ENCODE results near the gene SUGCT.
"Not testable (repeated sequence)": the region's sequence is repeated elsewhere in the genome, so short reads cannot be mapped to it uniquely, and the experiment has no call there.

Gene SUGCT

DNA sequence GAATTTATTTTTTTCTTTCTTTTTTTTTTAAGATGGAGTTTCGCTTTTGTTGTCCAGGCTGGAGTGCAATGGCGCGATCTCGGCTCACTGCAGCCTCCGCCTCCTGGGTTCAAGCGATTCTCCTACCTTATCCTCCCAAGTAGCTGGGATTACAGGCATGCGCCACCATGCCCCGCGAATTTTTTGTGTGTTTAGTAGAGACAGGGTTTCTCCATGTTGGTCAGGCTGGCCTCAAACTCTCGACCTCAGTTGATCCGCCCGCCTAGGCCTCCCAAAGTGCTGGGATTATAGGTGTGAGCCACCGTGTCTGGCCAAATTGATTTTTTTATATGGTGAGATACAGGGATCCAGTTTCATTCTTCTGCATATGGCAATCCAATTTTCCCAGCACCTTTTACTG is 5.1 kb downstream of the SUGCT start:
- not testable (repeated sequence) for DNase-seq (ENCODE audit: low spot score)

DNA sequence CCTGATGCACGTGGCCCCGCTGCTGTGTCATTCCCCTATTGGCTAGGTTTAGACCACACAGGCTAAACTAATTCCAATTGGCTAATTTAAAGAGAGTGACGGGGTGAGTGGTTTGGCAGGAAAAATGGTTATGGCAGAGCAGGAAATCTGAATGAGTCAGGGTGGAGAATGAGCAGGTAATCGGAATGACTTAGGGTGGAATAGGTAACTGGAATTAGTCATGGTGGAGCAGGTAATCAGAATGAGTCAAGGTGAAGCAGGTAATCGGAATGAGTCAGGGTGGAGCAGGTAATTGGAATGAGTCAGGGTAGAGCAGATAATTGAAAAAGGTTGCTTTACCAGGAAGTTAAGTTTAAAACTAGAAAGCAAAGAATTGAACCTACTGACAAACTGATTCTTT is 7.1 kb downstream of the SUGCT start:
- DNase-seq (ENCODE audit: low spot score) = peak; percentile 83

DNA sequence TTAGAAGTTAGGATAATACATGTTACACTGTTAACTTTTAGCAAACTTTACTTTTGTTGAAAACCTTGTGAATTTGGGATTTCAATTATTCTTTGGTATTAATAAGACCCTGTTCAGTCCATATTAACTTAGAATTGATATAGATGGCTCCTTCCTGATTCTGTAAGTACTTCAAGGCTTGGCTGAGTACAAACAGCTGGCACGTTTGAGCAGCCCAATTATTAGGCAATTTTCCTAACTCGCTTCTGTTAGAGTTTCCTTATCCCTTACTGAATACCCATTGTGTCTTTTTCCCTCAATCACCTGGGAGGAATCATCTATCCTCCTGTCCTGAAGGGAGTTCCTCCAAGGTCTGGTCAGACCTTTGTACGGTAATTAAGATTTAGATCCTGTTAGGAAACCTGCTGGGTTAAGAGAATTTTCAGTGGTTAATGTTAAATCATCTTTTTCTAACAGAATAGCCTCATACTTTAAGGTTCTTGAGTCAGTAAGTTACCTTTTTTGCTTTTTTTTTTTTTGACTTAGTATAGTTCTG is 10.9 kb downstream of the SUGCT start:
- DNase-seq (ENCODE audit: low spot score) = not testable (repeated sequence)

DNA sequence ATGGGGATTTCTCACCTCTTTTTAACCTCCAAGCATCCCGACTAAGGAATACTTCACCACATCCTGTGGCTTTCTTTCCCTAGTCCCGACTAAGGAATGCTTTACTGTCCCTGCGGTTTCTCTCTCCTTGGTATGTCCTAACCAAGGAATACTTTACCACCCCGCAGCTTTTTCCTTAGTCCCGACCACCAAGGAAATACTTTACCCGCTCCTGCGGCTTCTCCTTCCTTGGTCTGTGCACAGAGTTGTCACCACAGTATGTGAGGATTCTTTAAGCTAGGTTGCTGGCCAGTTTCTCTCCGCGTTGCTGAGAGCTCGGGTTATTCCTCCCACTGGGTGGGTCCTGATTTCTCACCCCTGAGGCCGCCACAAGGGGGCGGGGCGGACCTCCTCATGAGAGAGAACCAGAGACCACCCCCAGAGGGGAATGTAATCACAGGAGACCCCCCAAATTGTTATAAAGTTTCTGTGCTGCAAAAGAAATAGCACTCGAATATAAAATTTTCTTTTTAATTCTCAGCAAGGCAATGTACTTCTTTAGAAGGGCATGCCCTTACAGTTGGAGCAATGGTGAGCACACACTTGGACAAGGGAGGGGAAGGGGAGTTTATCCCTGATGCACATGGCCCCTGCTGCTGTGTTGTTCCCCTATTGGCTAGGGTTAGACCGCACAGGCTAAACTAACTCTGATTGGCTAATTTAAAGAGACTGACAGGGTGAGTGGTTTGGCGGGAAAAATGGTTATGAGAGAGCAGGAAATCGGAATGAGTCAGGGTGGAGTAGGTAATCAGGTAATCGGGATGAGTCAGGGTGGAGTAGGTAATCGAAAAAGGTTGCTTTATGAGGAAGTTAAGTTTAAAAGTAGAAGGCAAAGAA is 12.8 kb downstream of the SUGCT start:
- DNase-seq (ENCODE audit: low spot score) = no peak

DNA sequence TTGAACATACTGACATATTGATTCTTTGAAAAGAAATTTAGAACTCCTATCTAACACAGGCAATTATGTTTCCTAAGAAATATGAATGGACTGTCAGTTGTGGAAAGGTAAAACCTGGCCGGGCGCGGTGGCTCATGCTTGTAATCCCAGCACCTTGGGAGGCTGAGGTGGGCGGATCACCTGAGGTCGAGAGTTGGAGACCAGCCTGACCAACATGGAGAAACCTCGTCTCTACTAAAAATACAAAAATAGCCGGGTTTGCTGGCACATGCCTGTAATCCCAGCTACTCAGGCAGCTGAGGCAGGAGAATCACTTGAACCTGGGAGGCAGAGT is 13.4 kb downstream of the SUGCT start:
- not testable (repeated sequence) for DNase-seq (ENCODE audit: low spot score)

DNA sequence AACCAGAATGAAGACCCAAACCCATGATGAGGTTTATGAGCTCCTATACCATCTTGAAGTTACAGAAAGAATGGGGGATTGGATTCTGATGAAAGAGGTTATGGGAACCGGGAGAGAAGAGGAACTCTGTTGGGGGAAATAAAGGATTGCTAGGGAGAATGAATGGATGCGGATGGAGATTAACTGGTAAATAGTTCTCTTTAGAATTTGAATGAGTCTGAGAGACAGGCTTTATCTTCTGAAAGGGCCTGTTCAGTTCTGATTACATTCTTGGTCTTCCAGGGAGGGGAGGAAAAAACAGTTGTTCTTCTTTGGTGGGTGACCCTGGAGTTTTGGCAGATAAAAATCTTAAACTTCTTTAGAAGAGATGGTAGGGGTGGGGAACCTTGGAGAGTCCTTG is 13.9 kb downstream of the SUGCT start:
- no peak for DNase-seq (ENCODE audit: low spot score)

DNA sequence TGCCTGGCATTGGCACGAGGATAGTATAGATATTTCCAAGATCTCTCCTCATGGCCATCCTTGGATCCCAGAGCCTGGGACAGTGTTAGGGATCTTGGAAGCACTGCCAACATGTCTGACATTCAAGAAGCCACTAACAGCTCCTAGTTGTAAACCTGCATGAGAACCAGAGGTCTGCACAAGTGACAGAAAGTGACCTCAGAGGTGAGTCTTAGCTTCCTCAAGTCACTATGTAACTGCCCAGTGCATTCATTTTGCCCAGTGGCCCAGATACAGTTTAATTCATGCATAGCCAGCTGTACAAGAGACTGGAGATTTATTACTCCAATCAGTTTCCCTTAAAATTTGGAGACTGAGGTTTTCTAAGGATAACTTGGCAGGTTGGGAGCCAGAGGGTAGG is 16.7 kb downstream of the SUGCT start:
- peak; percentile 42 for DNase-seq (ENCODE audit: low spot score)

DNA sequence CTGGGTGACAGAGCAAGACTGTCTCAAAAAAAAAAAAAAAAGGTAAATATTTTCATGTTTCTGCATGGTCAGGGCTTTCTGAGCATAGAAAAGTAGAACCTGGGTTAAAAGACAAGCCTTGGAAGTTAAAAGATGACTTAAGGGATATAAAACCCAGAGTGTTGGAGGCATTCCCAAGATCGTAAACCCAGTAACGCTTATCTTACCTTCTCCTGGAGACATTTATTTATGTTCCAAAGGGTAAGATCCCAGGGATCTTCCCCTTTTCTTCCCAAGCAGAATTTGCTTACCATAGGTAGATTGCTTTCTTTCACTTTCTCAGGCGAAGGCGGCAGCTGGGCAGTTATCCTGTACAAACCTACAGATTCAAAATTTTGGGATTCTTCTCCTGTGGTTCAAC is 22.2 kb downstream of the SUGCT start:
- DNase-seq (ENCODE audit: low spot score) = no peak

DNA sequence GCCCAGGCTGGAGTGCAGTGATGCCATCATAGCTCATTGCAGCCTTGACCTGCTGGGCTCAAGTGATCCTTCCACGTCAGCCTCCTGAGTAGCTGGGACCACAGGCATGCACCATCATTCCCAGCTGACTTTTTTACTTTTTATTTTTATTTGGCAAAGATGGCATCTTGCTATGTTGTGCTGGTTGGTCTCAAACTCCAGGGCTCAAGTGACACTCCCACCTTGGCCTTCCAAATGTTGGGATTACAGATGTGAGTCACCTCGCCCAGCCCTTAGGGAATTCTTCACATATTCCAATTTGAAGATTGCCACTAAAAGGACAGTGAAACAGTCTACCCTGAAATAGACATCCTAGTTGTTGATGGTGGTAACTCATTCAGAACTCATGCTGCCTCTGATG is 27.7 kb downstream of the SUGCT start:
- no peak for DNase-seq (ENCODE audit: low spot score)

DNA sequence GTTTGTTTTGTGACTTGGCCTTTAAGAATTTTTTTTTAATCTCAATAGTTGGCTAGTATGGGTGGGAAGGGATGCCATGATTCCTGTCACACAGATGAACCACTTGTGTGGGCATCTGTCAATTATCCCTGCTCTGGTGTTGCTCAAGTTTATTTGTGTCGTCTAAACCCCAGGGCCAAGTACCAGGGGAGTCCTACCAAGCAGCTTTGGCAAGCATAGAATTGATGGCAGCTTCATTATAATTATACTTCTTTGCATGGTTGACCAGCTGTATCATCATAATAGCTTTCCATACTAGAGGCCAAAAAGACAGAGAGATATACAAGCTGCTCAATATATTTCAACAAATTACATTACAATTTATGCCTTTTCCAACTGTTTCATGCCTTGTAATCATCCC is 30.4 kb downstream of the SUGCT start:
- no peak for DNase-seq (ENCODE audit: low spot score)

DNA sequence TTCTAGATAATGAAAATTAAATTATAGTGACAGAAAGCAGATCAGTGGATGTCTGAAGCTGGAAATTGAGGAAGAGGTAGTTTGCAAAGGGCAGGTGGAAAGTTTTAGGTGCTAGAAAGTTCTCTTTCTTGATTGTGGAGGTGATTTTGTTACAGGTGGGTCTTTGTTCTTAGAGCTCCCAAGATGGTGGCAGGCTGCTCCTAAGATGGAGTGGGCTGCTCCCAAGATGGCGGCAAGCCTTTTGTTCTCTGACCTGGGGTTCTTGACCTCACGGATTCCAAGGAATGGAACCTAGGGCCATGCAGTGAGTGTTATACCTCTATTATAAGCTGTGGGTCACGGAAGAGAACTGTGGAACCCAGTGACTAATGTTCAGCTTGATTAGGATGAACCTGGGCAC is 32.5 kb downstream of the SUGCT start:
- no peak for DNase-seq (ENCODE audit: low spot score)

DNA sequence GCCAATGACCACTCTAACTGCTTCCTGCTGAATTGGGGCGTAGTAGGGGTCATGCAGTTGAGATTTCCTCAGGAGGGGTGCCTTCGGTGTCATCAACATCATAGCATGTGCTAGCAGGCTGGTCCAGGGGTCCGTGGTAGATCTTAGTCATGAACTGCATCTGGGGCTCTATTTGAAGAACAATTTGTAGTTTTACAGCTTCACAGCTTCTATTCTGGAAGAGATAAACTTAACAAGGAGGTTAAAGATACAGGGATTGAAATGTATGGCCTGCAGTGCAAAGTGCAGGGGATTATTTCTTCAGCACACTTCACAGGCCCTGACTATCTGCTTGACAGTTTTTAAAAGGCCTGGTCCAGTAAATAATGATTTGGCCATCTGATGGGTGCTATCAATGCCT is 33.5 kb downstream of the SUGCT start:
- DNase-seq (ENCODE audit: low spot score) = not testable (repeated sequence)

DNA sequence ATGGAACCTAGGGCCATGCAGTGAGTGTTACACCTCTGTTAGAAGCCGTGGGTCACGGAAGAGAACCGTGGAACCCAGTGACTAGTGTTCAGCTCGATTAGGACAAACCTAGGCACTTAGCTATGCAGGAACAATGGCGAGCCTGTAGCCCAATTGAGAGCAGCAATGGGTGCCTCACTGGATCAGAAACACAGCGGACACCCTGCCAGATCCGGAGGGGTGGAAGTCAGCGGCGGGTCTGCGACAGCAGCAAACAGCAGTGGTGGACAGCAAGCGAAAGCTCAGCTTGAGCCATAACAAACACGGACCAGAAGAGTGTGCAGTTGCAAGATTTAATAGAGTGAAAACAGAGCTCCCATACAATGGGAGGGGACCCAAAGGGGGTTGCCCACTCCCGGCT is 38.3 kb downstream of the SUGCT start:
- not testable (repeated sequence) for DNase-seq (ENCODE audit: low spot score)

DNA sequence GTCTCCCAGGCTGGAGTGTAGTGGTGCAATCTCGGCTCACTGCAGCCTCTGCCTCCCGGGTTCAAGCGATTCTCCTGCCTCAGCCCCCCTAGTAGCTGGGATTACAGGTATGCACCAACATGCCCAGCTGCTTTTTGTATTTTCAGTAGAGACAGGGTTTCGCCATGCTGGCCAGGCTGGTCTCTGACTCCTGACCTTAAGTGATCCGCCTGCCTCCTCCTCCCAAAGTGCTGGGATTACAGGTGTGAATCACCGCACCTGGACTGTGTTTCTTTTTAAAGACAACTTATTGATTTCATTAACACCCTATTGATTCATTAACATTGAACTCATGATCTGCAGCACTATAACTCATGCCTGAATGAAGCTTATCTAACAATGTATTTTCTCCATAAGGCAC is 40.5 kb downstream of the SUGCT start:
- not testable (repeated sequence) for DNase-seq (ENCODE audit: low spot score)

DNA sequence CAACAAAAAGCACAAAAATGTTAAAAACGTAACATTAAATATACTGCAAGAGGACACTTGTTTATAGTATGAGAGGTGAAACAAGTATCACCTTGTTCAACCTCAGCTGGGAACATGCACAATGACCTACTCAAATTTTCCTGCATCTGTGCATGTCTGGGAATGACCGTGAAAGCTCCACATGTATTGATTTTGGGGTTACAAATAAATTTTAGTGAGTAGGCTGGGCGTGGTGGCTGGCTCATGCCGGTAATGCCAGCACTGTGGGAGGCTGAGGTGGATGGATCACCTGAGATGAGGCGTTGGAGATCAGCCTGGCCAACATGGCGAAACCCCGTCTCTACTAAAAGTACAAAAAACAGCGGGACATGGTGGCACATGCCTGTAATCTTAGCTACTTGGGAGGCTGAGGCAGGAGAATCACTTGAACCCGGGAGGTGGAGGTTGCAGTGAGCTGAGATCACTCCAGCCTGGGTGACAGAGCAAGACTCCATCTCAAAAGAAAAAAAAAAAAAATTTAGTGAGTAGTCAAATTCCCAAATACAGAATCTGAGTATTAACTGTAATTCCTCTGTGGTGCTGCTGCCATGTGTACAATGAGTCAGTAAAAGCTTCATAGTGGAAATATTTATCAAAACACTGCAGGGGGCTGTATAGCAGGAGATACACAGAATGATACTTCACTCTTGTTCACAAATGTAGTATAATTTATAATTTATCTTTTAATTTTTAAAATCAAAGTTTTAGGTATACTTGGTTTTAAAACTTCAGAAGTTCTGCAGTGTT is 41.1 kb downstream of the SUGCT start:
- no peak for DNase-seq (ENCODE audit: low spot score)

DNA sequence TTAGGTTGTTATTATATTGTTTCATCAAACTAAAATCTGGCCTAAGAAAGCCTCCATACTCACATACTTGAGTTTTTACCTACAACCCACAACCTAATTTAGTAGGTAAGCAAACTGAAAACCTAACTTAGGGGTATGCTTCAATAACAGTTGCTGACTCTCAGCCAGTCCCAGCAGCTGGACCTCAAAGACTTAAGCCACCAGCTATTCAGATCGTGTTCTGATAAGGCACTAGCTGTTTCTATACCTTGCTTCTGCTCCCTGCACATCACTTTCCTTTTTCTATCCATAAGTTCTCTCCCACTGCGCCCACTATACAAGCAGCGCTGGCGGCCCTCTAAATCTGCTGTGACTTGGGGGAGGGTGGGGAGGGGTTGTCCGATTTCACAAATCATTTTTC is 42.3 kb downstream of the SUGCT start:
- DNase-seq (ENCODE audit: low spot score) = no peak

DNA sequence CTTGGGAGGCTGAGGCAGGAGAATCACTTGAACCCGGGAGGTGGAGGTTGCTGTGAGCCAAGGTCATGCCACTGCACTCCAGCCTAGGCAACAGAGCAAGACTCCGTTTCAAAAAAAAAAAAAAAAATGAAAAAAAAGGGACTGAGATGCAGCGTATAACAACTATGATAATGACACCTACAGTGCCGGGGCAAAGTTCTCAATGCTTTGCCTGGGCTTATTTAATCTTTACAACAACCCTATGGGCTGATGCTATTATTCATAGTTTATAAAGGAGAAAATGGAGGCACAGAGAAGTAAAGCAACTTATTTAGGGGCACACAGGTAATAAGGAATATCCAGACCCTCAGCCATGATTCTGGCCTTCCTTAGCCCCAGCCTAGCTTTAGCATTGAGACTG is 47.6 kb downstream of the SUGCT start:
- DNase-seq (ENCODE audit: low spot score) = no peak

DNA sequence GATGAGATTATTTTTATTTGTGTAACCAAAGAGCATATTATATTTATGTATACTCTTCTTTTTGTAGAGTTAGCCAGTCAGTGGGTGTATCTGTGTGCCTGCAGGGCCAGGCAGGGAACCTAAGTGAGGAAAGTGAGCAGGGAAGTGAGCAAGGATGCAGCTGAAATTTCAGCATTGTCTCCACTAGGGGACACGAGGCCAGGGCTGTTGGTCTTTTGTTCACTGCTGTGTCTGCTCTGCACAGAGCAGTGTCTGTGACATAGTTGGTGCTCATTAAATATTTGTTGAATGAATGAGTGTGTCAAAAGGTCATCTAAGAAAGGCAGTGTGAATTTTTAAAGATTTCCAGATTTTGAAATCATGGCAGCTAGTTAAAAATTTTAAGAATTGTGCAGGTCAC is 51.8 kb downstream of the SUGCT start:
- DNase-seq (ENCODE audit: low spot score) = no peak

DNA sequence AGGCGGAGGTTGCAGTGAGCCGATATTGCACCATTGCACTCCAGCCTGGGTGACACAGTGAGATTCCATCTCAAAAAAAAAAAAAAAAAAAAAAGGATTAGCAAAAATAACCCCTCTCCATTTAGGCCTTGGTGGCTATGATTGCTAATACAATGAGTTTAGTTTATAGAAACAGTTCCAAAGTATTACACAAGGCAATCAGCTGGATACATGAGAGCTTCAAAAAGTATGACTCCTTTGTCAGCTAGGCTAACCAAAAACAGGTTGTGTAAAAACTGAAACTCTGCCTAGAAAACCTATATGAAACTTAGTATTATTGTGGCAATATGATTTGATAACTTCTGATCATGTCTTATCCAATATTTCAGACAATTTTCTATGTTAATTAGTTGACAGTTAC is 57.2 kb downstream of the SUGCT start:
- no peak for DNase-seq (ENCODE audit: low spot score)

DNA sequence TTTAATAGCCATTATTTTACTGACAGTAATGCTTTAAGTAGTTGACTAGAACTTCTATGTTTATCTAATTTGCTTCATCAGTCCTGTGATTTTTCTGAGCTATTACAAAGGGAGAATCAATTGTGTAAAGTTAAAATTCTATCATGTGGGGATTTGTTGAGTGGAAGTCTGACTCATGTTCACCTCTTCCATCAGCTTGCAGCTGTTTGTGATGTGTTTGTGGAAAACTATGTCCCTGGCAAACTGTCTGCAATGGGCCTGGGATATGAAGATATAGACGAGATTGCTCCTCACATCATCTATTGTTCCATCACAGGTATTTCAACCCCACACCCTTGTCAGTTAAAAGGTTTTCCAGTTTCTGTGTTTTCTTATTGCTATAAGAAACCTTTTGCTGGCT is 59.9 kb downstream of the SUGCT start:
- DNase-seq (ENCODE audit: low spot score) = no peak

DNA sequence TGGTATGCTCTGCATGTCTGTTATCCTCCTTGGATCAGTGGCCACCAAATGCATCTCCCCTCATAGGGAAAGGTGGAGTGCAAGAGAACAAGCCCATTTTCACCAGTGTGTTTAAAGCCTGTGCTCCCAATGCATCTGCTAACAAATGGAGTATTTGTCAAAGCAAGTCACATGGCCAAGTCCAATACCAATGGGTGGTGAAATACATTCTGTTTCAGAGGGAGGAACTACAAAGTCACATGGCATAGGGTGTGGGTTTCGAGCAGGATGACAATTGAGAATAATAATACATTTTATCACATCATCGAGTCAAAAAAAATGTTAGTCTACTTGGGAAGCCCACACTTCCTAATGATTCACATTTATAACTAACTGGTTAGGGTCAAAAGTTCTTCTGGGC is 62.7 kb downstream of the SUGCT start:
- peak; percentile 47 for DNase-seq (ENCODE audit: low spot score)

DNA sequence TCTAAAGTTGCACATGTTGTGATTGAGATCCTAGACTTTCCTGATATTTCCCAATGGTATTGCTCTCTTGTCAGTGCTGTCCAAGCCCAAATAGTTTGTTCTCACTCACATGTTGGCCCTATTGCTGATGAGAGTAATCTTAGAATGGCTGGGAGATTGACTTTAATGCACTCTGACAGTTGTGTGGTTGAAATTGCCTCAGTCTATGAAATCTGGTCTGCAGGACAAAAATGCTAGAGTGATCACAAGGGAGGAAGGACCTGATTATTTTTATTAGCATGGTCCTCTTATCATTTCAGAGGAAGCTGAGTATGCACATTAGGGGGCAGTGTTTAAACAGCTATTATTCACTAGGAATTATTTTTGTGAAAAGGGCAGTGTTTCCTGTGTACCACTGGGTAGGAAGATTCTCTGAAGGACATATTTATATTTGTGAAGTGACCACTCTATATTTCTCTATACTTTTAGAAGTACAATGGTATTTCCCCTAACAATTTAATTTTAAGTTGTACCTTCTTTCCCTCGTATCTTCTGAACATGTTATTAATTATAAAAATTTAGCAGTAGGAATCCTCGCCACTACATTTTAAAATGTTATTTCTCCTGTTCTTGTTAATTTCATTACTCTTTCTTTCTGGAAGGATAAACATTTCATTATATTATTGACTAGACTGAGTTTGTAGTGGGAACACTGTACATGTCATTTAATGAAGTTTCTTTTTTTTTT is 64.4 kb downstream of the SUGCT start:
- peak; percentile 44 for DNase-seq (ENCODE audit: low spot score)

DNA sequence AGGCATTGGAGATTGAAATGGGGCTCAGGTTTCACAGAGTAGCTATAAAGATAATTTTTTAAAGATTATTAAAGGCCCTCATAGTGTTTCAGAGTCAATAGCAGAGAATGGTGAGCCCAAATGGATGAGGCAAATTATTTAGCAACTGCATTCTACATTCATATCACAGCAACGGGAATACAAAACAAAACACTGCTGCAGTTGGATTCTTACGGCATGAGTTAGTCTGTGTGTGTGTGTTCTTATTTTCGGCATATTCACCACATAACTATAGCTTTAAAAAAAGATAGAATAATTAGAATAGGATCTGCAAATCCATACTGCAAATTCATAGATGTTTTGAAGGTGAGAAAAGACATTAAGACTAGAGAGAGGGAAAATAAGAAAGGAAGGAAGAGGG is 66.0 kb downstream of the SUGCT start:
- no peak for DNase-seq (ENCODE audit: low spot score)
